Measurements from ENCODE around the gene CHRNA10.

CHRNA10 gene

GRCh38 chr11:3675971-3676370 is 4.8 kb upstream of the CHRNA10 start:
- no peak overlapping the region for H3K4me3 ChIP-seq (ENCODE audit: low read depth, low read length)
- TF ChIP-seq CTCF (IDR thresholded peaks at IDR 0.05; ENCODE audit: low read depth, low read length) = no peak

DNA sequence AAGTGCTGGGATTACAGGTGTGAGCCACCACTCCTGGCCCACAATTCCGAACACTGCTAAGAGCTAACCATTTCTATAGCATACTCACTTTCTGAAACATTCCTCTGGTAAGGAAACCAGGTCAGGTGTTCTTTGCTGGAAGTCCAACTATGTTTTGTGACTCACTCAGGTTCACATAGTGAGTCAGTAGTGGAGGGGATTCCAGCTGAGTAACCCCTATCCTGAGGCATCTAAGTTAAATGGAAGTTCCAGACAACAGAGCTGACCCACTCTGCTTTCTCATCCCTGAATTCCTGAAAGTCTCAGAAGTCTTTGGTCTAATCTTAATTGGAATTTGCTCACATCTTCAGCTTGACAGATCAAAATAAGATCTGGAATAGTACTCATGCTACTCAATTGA is 3.0 kb upstream of the CHRNA10 start:
- no peak overlapping the region for H3K4me3 ChIP-seq (ENCODE audit: low read depth, low read length)
- no peak for TF ChIP-seq CTCF (IDR thresholded peaks at IDR 0.05; ENCODE audit: low read depth, low read length)

- H3K4me3 ChIP-seq (ENCODE audit: low read depth, low read length) = no peak overlapping the region
- no peak for TF ChIP-seq CTCF (IDR thresholded peaks at IDR 0.05; ENCODE audit: low read depth, low read length)
Measured at GRCh38 chr11:3669742-3670183, 1.4 kb downstream of the CHRNA10 start.

- no peak overlapping the region for H3K4me3 ChIP-seq (ENCODE audit: low read depth, low read length)
- no peak for TF ChIP-seq CTCF (IDR thresholded peaks at IDR 0.05; ENCODE audit: low read depth, low read length)
Measured at GRCh38 chr11:3669128-3669527, 2.1 kb downstream of the CHRNA10 start.

- no peak overlapping the region for H3K4me3 ChIP-seq (ENCODE audit: low read depth, low read length)
- no peak for TF ChIP-seq CTCF (IDR thresholded peaks at IDR 0.05; ENCODE audit: low read depth, low read length)
Measured at GRCh38 chr11:3667149-3668035, 3.8 kb downstream of the CHRNA10 start.

GRCh38 chr11:3666023-3666530 is 5.1 kb downstream of the CHRNA10 start:
- H3K4me3 ChIP-seq (ENCODE audit: low read depth, low read length) = no peak overlapping the region
- no peak for TF ChIP-seq CTCF (IDR thresholded peaks at IDR 0.05; ENCODE audit: low read depth, low read length)

DNA sequence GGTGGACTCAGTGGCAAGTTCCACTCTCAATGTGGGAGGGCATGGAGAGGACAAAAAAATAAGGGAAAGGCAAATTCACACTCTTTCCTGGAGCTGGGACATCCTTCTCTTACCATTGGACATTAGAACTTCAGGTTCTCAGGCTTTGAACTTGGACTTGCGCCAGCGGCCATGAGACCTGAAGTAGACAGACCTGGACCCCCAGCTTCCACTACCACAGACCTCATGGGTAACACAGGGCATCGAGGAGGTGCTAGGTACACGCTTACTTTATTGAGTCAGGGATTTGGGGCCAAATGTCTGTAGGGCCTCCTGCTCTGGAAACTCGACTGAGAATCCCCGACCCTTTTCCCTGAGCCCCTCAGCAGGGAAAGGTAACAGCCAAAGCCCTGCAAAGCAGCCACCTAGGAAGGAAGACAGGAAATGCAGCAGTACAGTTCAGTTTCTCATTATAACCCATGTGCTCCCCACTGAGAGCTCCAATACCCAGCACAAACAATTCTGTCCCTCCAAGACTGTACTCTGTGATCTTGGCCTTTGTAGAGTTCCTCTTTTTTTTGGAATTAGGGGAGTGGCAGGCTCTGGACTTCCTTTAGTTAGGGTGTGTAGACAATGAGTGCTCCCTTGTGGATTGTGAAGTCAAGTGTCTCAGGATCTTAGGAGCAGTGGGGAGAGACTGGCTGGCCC is 5.7 kb downstream of the CHRNA10 start:
- TF ChIP-seq CTCF (IDR thresholded peaks at IDR 0.05; ENCODE audit: low read depth, low read length) = no peak
- H3K4me3 ChIP-seq (ENCODE audit: low read depth, low read length) = no peak overlapping the region

All from WI38 (cell line).